ENCODE data around the gene CYP24A1.

CYP24A1 gene

DNA sequence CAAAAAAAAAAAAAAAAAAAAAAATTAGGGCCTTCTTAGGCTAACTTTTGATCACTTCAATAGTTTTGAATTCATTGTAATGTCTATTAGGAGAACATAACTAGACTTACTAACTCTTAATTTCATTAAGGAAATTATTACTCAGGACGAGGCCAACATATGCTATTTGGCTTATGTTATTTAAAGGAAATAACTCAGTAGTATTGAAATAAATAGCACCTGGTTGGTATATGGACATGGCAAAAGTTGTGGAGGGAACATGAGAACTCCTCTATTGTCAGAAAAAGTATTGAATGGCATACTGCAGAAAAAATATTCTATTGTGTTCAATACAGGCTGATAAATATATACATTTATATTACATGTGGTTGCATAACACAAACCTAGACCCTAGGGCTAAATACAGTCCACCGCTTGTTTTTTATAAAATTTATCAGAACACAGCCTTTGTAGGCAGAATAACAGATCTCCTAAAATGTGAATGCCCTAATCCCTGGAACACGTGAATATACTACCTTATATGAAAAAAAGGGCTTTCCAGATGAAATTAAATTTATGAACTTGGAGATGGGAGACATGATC lies 18.0 kb downstream of the CYP24A1 start:
- DNase-seq (ENCODE audit: low spot score): no peak

GRCh38 chr20:54154439-54154838 lies 19.3 kb downstream of the CYP24A1 start:
- DNase-seq (ENCODE audit: low spot score): no peak

- no peak for DNase-seq (ENCODE audit: low spot score)
Measured at GRCh38 chr20:54153847-54154246, 19.9 kb downstream of the CYP24A1 start.

DNA sequence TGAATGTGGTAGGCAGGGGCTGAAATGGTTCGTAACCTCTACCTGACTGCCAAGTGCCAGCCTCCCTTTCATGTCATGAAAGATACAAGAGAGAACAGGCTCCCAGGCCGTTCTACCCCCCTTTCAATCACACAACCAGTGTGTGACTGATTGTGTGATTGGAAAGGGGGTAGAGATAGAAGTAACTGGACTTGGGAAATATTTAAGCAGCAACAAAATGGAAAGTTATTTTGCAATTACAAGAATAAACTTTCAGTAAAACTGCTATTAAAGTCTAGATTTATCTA lies 20.8 kb downstream of the CYP24A1 start:
- no peak for DNase-seq (ENCODE audit: low spot score)

GRCh38 chr20:54152227-54153040 lies 21.4 kb downstream of the CYP24A1 start:
- DNase-seq (ENCODE audit: low spot score): no peak

DNA sequence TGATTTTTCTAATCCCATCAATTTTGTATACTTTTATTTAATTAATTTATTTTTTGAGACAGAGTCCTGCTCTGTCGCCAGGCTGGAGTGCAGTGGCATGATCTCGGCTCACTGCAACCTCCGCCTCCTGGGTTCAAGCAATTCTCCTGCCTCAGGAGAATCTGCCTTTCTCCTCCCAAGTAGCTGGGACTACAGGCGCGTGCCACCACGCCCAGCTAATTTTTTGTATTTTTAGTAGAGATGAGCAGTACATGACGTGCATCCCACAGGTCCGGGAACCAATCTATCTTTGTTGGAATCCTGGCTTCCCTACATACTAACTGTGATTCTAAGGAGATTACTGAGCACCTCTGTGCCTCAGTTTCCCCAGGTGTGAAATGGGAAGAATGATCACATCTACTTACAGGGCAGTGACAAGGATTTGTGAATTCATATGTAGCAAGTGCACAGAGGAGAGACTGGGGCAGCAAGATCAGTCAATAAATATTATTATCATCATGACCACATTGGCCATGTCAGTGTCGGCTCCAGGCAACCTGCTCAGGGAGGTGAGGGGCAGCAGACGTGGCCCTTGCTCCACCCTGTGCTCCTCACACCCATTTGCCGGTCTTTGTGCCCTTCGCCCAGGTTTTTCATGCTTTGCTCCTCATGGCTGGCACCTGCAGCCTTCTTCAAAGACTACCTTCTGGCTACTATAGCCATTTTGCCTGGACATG lies 22.1 kb downstream of the CYP24A1 start:
- DNase-seq (ENCODE audit: low spot score): no peak

DNA sequence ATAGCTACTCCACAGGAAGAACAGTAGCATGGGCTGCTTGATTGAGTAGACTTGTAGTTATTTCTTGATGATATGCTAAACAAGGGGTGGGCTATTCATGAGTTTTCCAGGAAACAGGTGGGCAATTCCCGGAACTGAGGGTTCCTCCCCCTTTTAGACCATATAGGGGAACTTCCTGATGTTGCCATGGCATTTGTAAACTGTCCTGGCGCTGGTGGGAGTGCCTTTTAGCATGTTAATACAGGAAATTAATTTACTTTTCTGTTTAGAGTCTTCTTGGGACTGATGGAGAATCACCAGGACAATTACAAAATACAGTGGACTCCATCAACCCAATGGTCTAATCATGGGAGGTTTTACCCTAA lies 22.7 kb downstream of the CYP24A1 start:
- no peak for DNase-seq (ENCODE audit: low spot score)

DNA sequence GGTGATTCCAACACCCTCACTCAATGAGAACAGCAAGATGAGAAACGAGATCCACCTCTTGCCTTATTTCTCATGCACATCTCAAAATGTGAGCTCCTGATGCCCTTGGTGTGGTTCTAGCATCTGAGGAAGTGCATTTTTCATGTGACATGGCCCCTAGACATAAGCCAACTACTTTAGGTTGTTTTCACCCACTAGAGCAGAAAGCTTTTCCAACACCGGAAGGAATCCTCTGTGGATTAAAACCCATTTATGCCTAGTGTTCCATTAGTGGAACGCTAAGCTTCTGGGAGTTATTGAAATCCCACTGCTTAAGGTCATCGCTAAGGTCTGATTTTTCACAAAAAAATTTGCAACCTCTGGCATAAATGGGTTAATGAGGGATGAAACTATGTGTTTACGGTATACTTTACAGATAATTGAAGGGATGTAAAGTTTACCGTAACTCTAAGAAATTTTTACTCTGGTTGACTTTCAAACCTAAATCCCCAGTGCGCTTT lies 24.0 kb downstream of the CYP24A1 start:
- DNase-seq (ENCODE audit: low spot score): no peak

- no peak for DNase-seq (ENCODE audit: low spot score)
Measured at GRCh38 chr20:54148947-54149764, 24.6 kb downstream of the CYP24A1 start.

DNA sequence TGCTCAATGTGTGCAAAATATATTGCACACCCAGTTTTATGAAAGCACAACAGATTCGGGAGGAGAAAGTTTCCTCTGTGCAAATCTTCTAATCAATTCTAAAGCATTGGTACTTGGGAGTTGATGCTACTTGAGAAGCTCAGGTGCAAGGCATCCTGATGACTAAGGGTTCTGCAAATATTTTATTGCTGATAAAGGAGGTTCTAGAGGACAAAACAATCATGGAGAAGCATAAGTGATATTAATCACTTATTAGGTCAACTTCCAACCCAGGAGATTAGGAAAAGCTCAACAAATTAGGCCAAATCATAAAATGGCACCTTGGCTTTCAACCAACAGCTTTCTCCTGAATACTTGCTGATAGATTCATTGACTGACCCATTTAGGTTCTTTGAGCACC lies 27.1 kb downstream of the CYP24A1 start:
- no peak for DNase-seq (ENCODE audit: low spot score)

- DNase-seq (ENCODE audit: low spot score): no peak
Measured at GRCh38 chr20:54144847-54145414, 28.9 kb downstream of the CYP24A1 start.

DNA sequence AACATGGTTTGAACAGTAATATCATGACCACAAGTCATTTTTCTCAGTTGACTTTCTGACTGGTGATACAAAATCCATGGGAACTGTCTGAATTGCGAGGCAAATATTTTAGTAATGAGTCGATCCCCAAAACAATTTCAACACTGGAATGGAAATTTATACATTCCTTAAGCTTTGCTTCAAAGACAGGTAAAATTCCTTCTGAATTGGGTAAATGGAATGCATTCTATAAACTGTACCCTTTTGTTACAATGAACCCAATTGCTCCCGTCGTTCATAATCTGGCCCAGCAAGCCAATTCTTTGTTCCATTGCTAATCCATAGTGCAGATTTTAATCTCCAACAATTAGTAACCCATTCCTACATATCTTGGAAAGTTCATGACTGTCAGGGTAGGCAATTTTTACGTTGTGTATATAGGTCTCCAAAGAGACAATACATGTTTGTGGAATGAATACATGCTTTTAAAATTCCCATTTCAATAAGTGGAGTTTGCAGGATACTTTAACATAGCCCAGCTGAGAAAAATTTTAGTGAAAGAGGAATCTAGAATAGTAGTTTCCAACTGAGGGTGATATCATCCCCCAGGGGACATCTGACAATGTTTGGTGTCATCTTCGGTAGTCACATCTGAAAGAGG lies 32.7 kb downstream of the CYP24A1 start:
- no peak for DNase-seq (ENCODE audit: low spot score)

DNA sequence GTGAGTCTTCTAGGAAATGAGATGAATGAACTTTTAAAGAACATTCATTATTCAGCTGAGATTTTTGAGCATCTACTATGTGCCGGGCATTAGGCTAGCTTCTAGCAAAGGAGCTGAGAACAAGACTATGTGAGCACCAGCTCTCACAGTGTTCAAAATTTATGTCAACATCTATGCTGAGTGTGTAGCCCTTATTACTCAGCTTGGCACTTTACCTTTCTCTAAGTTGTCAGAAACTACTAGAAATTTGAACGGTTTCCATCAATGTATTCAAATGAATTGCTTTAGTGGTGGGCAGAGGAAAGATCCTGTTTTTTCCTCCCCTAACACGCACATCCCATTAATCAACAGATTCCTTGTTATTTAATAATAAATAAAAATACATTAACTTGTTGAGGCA lies 33.3 kb downstream of the CYP24A1 start:
- DNase-seq (ENCODE audit: low spot score): no peak

GRCh38 chr20:54140067-54140466 lies 33.7 kb downstream of the CYP24A1 start:
- no peak for DNase-seq (ENCODE audit: low spot score)

DNA sequence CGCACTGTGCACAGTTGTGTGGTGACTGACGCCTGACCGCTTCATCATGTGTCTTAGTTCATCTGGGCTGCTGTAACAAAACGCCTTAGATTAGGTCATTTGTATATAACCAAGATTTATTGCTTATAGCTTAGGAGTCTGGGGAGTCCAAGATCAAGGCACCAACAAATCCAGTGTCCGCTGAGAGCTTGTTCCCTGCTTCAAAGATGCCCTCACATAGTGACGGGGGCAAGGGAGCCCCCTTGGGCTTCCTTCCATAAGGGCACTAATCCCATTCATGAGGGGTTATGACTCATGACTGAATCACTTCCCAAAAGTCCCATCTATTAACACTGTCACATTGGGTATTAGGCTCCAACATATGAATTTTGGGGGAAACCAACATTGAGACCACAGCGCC lies 34.6 kb downstream of the CYP24A1 start:
- no peak for DNase-seq (ENCODE audit: low spot score)

DNA sequence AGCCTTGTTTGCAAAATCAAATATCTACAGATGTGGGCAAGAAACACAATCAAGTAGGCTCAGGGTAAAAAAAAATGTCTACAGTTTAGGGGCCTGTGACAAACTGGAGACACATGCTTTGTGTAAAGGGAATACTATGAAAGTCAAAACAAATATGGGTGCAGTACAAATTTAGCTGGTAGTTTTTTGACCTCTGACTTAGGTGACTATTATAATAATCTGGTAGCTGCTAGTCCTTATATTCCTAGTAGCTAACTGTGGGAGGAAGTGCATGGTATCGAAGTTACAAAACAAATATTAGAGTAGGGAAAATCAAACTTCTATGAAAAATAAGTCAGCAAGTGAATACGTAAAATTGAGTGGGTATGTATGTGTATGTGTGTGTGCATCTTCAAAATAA lies 35.4 kb downstream of the CYP24A1 start:
- no peak for DNase-seq (ENCODE audit: low spot score)

- DNase-seq (ENCODE audit: low spot score): no peak
Measured at GRCh38 chr20:54137115-54137514, 36.7 kb downstream of the CYP24A1 start.

- no peak for DNase-seq (ENCODE audit: low spot score)
Measured at GRCh38 chr20:54134445-54135220, 39.2 kb downstream of the CYP24A1 start.

- DNase-seq (ENCODE audit: low spot score): no peak
Measured at GRCh38 chr20:54133434-54134427, 40.1 kb downstream of the CYP24A1 start.

All from iPS-NIHi11 (cell line).